Measurements from ENCODE around the gene ZBTB7C. TPM values are rescaled to one million over a fixed set of nuclear protein-coding genes. Genes with fewer than 3 reads are reported as not detected.

The ZBTB7C gene
- total RNA-seq, 1 donor from 2014 or later = 0.11 TPM

DNA sequence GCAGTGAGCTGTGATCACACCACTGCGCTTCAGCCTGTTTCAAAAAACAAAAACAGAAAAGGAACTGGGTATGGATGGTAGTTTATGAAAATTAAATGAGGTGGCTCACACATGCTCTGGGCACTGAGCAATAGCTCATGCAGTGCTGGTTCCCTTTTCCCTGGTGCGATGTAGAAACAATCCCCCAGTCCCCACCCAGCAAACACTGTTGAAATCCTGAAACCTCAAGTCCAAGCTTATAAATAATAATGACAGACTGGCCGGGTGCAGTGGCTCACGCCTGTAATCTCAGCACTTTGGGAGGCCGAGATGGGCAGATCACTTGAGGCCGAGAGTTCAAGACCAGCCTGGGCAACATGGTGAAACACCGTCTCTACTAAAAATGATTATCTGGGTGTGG lies 423.3 kb downstream of the ZBTB7C start:
- Mint-ChIP-seq H3K36me3 (ENCODE audit: unreplicated experiment) (no peaks in the 10 kb centered on the region), H3K4me1 (ENCODE audit: unreplicated experiment) (peaks cover 5% of the 10 kb centered on the region), H3K27ac (ENCODE audit: unreplicated experiment) (no peak overlapping the region), H3K9me3 (ENCODE audit: unreplicated experiment) (no peaks in the 10 kb centered on the region), H3K27me3 (ENCODE audit: unreplicated experiment) (peaks cover 19% of the 10 kb centered on the region), H3K4me3 (ENCODE audit: unreplicated experiment) (no peak overlapping the region)
- TF ChIP-seq, protein P1, sequence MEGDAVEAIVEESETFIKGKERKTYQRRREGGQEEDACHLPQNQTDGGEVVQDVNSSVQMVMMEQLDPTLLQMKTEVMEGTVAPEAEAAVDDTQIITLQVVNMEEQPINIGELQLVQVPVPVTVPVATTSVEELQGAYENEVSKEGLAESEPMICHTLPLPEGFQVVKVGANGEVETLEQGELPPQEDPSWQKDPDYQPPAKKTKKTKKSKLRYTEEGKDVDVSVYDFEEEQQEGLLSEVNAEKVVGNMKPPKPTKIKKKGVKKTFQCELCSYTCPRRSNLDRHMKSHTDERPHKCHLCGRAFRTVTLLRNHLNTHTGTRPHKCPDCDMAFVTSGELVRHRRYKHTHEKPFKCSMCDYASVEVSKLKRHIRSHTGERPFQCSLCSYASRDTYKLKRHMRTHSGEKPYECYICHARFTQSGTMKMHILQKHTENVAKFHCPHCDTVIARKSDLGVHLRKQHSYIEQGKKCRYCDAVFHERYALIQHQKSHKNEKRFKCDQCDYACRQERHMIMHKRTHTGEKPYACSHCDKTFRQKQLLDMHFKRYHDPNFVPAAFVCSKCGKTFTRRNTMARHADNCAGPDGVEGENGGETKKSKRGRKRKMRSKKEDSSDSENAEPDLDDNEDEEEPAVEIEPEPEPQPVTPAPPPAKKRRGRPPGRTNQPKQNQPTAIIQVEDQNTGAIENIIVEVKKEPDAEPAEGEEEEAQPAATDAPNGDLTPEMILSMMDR (IDR thresholded peaks at IDR 0.05) = no peak
- DNase-seq (ENCODE audit: extremely low spot score, unreplicated experiment) = no peak

DNA sequence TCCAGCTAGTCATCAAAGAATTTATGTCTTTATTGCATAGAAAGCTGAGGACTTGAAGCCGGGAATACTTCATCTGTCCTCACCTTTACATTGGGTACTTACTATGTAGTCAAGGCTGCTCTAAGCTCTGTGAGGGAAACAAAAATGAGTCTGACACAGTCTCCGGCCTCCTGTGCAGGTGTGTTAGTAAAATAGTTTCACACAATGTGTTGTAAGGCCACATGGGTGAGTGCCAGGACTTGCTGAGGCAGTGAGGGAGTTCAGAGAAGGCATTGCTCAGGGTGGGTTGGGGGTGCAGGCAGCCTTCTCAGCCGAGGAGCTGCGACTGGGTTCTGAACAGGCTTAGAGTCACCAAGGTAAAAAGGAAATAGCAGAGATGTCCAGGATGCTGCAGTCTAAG lies 424.2 kb downstream of the ZBTB7C start:
- Mint-ChIP-seq H3K27ac (ENCODE audit: unreplicated experiment) (no peak overlapping the region), H3K27me3 (ENCODE audit: unreplicated experiment) (peaks cover 12% of the 10 kb centered on the region), H3K4me1 (ENCODE audit: unreplicated experiment) (peaks cover 5% of the 10 kb centered on the region), H3K9me3 (ENCODE audit: unreplicated experiment) (no peaks in the 10 kb centered on the region), H3K4me3 (ENCODE audit: unreplicated experiment) (no peak overlapping the region), H3K36me3 (ENCODE audit: unreplicated experiment) (no peaks in the 10 kb centered on the region)
- no peak for DNase-seq (ENCODE audit: extremely low spot score, unreplicated experiment)
- TF ChIP-seq, protein P1 (IDR thresholded peaks at IDR 0.05) = no peak

DNA sequence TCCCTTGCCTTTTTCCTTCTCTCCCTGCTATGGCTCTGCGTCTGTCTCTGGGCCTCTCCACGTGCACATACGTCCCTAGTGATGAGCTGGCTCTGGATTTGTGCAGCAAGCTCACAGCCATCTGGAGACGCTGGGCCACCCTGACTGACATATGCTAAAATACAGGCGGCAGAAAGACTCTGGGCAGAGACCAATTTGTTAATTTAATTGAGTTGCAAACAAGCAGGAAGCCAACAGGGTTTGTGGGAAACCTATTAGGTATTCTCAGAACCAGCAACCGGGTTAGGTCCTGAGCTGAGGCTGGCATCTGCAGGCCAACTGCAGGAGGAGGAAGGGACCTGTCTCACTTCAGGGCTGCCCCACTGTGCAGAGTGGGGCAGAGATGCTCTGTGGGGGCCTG lies 425.2 kb downstream of the ZBTB7C start:
- H3K36me3 Mint-ChIP-seq (ENCODE audit: unreplicated experiment) = no peaks in the 10 kb centered on the region
- H3K9me3 Mint-ChIP-seq (ENCODE audit: unreplicated experiment) = no peaks in the 10 kb centered on the region
- DNase-seq (ENCODE audit: extremely low spot score, unreplicated experiment) = no peak
- H3K4me1 Mint-ChIP-seq (ENCODE audit: unreplicated experiment) = peaks cover 5% of the 10 kb centered on the region
- no peak overlapping the region for H3K27ac Mint-ChIP-seq (ENCODE audit: unreplicated experiment)
- peaks cover 6% of the 10 kb centered on the region for H3K27me3 Mint-ChIP-seq (ENCODE audit: unreplicated experiment)
- TF ChIP-seq, protein P1 (IDR thresholded peaks at IDR 0.05) = no peak
- H3K4me3 Mint-ChIP-seq (ENCODE audit: unreplicated experiment) = no peak overlapping the region

DNA sequence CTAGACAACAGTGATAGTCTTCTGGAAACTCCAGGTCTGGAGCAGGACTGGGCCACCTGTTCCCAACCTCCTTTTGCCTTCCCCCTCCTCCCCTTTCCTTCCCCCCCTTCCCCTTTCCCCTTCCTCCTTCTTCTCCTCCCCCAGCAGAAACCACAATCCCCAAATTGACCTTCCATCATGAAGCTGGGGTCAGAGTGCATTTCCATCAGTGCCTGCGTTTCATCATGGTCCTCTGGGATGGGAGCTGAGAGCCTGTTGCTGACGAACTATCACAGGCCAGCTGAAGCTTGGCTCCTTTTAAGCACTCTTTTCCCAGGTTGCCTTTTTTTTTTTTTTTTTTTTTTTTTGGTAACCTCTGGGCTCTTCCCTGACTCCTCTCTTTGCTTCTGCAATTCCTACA lies 426.1 kb downstream of the ZBTB7C start:
- Mint-ChIP-seq H3K4me3 (ENCODE audit: unreplicated experiment) (no peak overlapping the region), H3K9me3 (ENCODE audit: unreplicated experiment) (no peaks in the 10 kb centered on the region), H3K27ac (ENCODE audit: unreplicated experiment) (no peak overlapping the region), H3K36me3 (ENCODE audit: unreplicated experiment) (no peaks in the 10 kb centered on the region), H3K4me1 (ENCODE audit: unreplicated experiment) (peaks cover 5% of the 10 kb centered on the region), H3K27me3 (ENCODE audit: unreplicated experiment) (peaks cover 8% of the 10 kb centered on the region)
- no peak for DNase-seq (ENCODE audit: extremely low spot score, unreplicated experiment)
- TF ChIP-seq, protein P1 (IDR thresholded peaks at IDR 0.05) = no peak

DNA sequence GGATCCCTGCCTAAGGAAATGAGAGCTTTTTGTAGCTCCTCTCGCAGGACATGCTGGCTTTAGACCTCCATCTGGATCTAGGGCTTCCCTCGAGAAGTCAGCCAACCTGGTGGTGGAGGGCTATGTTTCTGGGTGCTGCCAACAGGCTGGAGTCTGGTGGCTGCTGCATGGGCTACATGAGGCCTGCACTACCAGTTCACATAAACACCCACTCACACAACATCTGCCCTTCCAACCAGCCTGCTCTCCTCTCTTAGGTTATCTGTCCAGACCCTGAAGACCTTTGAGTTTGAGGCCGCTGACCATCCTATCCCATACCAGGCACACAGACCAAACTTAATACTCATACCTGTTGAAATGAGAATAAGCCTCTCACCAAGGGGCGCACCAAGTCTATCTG lies 427.4 kb downstream of the ZBTB7C start:
- H3K27me3 Mint-ChIP-seq (ENCODE audit: unreplicated experiment) = peaks cover 4% of the 10 kb centered on the region
- no peak overlapping the region for H3K27ac Mint-ChIP-seq (ENCODE audit: unreplicated experiment)
- H3K4me1 Mint-ChIP-seq (ENCODE audit: unreplicated experiment) = peaks cover 4% of the 10 kb centered on the region
- no peak for DNase-seq (ENCODE audit: extremely low spot score, unreplicated experiment)
- no peak overlapping the region for H3K4me3 Mint-ChIP-seq (ENCODE audit: unreplicated experiment)
- no peaks in the 10 kb centered on the region for H3K36me3 Mint-ChIP-seq (ENCODE audit: unreplicated experiment)
- H3K9me3 Mint-ChIP-seq (ENCODE audit: unreplicated experiment) = no peaks in the 10 kb centered on the region
- TF ChIP-seq, protein P1 (IDR thresholded peaks at IDR 0.05) = no peak

Data from osteocyte (in vitro differentiated cells).